Caki2 (cell line): ENCODE data around the gene WDR37. TPM values are rescaled to one million over a fixed set of nuclear protein-coding genes. Genes with fewer than 3 reads are reported as not detected.
"Not testable (repeated sequence)": the region's sequence is repeated elsewhere in the genome, so short reads cannot be mapped to it uniquely, and the experiment has no call there.

ENCODE experiments used
- DNase-seq: peaks from one replicate; pipeline ENCODE4 v3.0.0-alpha.2; 2015; ENCODE audit warnings: low read depth
- in situ Hi-C: cut with HindIII; loops from 2 replicates; pipeline ENCODE4 v1.10.0; 2016; ENCODE audit warnings: low sequenced_read_pairs, low pct_unique_long_range_greater_than_20kb, mixed read lengths
- total RNA-seq: library from RNA; depleted of rRNA; stranded (reverse); fragments of >200 nt; shearing (Covaris generic); gene quantifications from 2 replicates; pipeline ENCODE4 v1.2.3, GENCODE V29; 2014; ENCODE audit warnings: low replicate concordance

WDR37 gene
- total RNA-seq, 1 experiment from 2014 or later, result 5.4 TPM

GRCh38 chr10:1036341-1036791 is 19.8 kb upstream of the WDR37 start:
- peak; percentile 48 for DNase-seq
- in situ Hi-C loops, result no loop called here

DNA sequence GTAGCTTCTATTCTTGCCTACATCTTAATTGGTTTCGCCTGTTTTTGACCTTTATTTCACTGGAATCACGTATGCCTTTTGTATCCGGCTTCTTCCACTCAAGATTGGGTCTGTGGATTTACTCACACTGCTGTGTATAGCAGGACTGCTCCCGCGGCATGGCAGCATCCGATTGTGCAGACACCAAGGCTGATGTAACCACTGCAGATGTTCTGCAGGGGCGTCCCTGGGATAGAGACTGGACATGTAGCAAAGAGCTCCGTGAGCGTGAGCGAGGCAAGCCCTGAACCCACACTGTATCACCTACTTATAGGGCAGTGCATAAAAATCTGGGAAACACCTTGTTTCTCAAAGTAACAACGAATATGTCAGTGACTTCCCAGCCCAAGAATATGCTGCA is 19.1 kb upstream of the WDR37 start:
- DNase-seq, result no peak
- in situ Hi-C loops, result no loop called here

GRCh38 chr10:1038769-1039168 is 17.4 kb upstream of the WDR37 start:
- DNase-seq, in situ Hi-C loops: not testable (repeated sequence)

- in situ Hi-C loops, result no loop called here
Measured at GRCh38 chr10:1040133-1040532, 16.1 kb upstream of the WDR37 start.

DNA sequence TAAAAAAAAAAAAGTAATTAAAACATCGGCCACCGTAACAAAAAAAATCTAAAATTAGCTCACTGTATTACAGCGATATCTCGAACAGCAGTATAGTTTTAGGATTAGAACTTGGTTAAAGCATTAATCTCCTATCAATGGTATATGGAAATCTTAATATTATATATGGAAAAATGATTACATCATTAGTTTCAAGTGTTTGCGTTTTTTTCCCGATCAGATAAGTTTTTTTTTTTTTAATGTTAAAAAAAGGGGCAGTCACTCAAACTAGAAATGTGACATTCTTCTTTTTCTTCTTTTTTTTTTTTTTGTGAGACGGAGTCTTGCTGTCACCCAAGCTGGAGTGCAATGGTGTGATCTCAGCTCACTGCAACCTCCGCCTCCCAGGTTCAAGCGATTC is 14.7 kb upstream of the WDR37 start:
- in situ Hi-C loops, result no loop called here
- DNase-seq, result no peak

More at GRCh38 chr10:1040133-1040532, 16.1 kb upstream of the WDR37 start:
- DNase-seq, result no peak

GRCh38 chr10:1043532-1043995 is 12.6 kb upstream of the WDR37 start:
- in situ Hi-C loops, result no loop called here
- no peak for DNase-seq

DNA sequence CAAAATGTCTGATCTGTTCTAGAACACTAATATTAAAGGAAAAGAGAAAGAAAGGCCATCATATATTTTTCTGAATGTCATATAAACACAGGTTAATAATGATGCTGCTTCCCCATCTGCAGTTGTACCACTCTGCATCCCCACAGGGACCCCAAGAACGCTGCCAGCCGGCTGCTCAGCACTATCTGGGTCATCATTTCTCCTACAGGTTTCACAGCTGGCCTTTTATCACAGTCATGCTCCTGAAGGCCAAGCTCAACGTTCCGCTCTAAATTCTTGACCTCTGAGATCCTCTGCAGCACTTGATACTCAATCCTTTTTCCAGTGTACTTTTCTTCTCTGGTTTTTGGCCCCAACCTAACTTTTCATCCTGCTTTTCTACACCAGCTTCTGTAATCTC is 12.0 kb upstream of the WDR37 start:
- in situ Hi-C loops, result no loop called here
- no peak for DNase-seq

DNA sequence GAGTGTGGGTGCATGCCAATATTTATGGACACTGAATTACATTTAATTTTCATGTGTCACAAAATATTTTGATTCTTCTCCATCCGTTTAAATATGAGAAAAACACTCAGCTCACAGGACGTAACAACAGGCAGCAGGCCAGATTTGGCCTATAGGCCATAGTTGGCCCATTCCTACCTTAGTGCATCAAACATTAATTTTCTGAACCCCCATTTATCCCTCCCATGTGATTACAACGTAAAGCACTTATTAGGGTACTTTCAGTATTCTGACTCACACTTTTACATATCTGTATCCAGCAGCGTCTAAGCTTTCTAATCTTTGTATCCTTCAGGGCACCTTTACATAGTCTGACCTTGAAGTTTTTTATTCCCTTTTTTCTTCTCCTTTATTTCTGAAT is 11.2 kb upstream of the WDR37 start:
- DNase-seq, result no peak
- in situ Hi-C loops, result no loop called here

DNA sequence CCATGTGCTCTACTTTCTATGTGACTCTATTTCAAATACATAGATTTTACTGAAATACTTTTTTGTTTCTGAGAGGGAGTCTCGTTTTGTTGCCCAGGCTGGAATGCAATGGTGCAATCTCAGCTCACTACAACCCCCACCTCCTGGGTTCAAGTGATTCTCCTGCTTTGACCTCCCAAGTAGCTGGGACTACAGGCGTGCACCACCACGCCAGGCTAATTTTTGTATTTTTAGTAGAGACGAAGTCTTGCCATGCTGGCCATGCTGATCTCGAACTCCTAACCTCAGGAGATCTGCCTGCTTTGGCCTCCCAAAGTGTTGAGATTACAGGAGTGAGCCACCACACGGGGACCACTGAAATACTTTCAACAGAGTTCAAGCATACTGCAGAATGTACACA is 10.8 kb upstream of the WDR37 start:
- DNase-seq, result no peak
- in situ Hi-C loops, result no loop called here

DNA sequence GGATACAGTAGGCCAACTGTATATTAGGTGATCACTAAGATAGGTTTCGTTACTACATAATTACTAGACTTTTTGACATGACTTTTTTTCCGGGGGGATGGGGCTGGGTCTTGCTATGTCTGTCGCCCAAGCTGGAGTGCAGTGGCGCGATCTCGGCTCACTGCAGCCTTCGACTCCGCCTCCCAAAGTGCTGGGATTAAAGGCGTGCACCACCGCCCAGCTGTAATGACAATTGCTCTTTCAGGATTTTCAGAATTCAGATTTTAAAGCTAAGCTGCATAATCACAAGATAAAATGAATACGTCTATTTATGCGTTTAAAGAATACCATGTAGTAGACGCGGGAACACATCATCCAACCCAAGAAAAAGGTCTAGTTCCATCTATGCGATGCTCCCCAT is 8.2 kb upstream of the WDR37 start:
- in situ Hi-C loops, result no loop called here
- DNase-seq, result no peak

DNA sequence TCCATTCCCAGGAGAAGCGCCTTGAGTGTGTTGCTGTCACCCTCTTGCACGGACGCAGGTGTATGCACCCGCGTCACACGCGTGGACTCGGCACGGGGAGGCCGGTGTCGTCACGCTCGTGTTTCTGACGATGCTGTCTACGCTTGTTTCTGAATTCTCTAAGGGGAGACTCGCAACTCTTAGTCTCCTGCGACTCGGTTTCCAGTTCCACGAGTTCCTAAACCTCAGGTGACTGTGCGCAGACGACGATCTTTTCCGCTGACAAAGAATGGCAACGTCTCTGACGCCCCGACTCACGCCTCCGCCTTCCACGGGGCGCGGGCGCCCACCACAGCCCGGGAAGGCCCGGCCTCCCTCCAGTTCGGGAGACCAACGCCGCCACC is 7.8 kb upstream of the WDR37 start:
- in situ Hi-C loops, result no loop called here
- no peak for DNase-seq

DNA sequence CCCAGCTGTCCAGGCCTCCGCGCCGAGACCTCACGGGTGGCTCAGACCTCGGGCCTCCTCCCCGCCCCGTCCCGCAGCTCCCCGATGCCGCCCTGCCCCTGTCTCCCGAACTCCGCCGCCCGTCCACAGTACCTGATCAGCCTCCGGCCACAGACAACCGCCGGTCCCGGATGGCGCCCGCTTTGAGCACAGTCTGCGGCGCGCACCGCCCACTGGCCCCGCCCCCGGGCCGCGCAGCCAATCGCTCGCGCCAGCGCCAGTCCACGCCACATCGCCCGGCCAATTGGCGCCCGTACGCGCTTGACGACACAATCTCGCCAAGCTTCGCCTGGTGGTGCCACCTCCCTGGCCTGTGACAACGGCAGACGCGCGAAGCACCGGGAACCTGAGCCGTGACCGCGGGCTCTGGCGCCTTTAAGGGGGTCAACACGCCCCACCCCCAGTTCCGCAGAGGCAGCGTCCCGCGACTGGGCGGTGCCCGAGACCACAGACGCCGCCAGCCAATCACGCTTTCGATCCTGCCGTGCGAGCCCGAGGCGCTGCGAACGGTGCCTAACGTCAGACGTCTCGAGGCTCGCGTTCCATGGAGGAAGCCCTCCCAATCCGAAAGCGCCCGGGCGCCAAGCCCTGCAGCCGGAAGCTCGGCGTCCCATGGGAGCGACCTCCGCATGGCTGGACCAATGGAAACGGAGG is 7.3 kb upstream of the WDR37 start, which contains the start of gene IDI1:
TSS of gene IDI1 (minus strand) at position 388 of the 693 bp plus-strand sequence. CDS start at position 272, 116 bp downstream.
- peak; percentile 99 for DNase-seq
- in situ Hi-C loops, result no loop called here

- in situ Hi-C loops, result no loop called here
- DNase-seq, result no peak
Measured at GRCh38 chr10:1049425-1049958, 6.7 kb upstream of the WDR37 start.

DNA sequence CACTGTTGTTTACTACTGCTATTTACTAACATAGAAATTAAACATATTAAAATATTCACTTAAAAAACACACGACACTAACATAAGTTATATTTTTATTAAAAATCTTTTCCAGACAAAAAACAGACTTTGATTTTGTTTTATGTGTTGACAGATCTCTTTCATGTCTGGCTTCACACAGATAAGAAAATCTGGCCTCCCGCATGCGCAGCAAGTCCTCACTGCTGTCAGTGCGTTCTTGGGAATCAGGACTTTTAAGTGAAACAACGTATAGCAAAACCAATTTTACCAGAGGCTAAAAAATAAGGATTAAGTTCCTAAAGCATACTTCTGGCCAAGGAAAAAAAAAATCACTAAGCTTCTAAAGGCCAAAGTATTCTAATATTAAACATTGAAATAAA is 6.0 kb upstream of the WDR37 start:
- DNase-seq, result no peak
- in situ Hi-C loops, result no loop called here

- in situ Hi-C loops, result no loop called here
- DNase-seq, result no peak
Measured at GRCh38 chr10:1050554-1050953, 5.6 kb upstream of the WDR37 start.

GRCh38 chr10:1054684-1055083 is 1.5 kb upstream of the WDR37 start:
- in situ Hi-C loops, result no loop called here
- no peak for DNase-seq

DNA sequence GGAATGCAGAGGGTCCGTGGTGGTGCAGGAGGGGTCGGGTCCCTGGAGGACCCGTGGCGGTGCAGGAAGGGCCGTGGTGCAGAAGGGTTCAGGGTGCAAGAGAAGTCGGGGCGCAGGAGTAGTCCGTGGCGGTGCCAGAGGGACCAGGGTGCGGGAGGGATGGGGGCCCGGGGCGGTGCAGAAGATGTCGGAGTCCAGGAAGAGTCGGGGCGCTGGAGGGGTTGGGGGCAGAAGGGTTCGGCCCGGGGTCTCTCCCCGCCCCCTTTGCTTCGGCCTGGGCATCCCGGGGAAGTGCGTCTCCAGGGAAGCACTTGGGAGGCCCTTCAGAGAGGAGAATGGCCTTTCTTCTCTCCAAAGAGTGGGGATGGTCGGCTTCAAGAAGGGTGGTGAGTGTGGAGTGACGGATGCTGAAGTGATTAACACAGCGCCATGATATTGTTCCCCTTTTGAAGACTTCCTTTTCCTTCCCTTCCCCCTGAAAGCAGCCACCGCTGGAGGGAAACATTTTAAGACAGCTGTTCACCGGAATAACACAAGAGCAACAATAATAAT is 997 bp downstream of the WDR37 start:
- DNase-seq, result no peak
- in situ Hi-C loops, result no loop called here

- in situ Hi-C loops, result no loop called here
- DNase-seq, result no peak
Measured at GRCh38 chr10:1058017-1058416, 1.8 kb downstream of the WDR37 start.

- no peak for DNase-seq
- in situ Hi-C loops, result no loop called here
Measured at GRCh38 chr10:1059902-1060301, 3.7 kb downstream of the WDR37 start.
